HepG2 (cell line): ENCODE results near the gene MYO18A.

ENCODE experiments used
- FOXM1 ChIP-seq: sonication (generic); formaldehyde crosslinking; IDR thresholded peaks from 2 replicates; pipeline ENCODE4 v1.5.0; 2020; ENCODE audit warnings: missing genetic modification reagents
- HDAC1 ChIP-seq: sonication (generic); formaldehyde crosslinking; IDR thresholded peaks from 2 replicates; pipeline ENCODE4 v1.5.1; 2020; ENCODE audit warnings: mild to moderate bottlenecking, missing genetic modification reagents
- JUND ChIP-seq: sonication (generic); formaldehyde crosslinking; IDR thresholded peaks from 2 replicates; pipeline ENCODE4 v1.8.0; 2022; ENCODE audit warnings: mild to moderate bottlenecking, missing genetic modification reagents
- MYC ChIP-seq: sonication (generic); formaldehyde crosslinking; IDR thresholded peaks from 2 replicates; pipeline ENCODE4 v1.9.0; 2021; ENCODE audit warnings: missing genetic modification reagents, borderline replicate concordance
- POLR2A ChIP-seq, 2 experiments: IDR thresholded peaks; 2 replicates each; pipeline ENCODE4 v1.6.1; 2011; ENCODE audit warnings: low read depth in 2 of 2, low read length in 2 of 2, mild to moderate bottlenecking in 1 of 2, moderate library complexity in 1 of 2; ENCODE audit not compliant: insufficient read depth in 1 of 2
- POLR2AphosphoS5 ChIP-seq: IDR thresholded peaks from 2 replicates; pipeline ENCODE4 v1.6.1; 2012; ENCODE audit warnings: low read depth, low read length
- SP1 ChIP-seq, 2 experiments: fragments of 450-650 bp in 1 of 2; sonication (generic) in 1 of 2; formaldehyde crosslinking in 1 of 2; IDR thresholded peaks; 2 replicates each; pipeline versions ENCODE4 v1.4.0 to v1.6.1; 2016 to 2020; ENCODE audit warnings: missing genetic modification reagents in 1 of 2
- TARDBP ChIP-seq: sonication (generic); formaldehyde crosslinking; IDR thresholded peaks from 2 replicates; pipeline ENCODE4 v1.8.0; 2022; ENCODE audit warnings: mild to moderate bottlenecking, missing genetic modification reagents
- ZNF816 ChIP-seq: sonication (generic); formaldehyde crosslinking; IDR thresholded peaks from 2 replicates; pipeline ENCODE4 v1.8.0; 2022; ENCODE audit warnings: missing genetic modification reagents, mild to moderate bottlenecking, borderline replicate concordance
- TF ChIP-seq, protein P1 (sequence below): IDR thresholded peaks from 2 replicates; pipeline ENCODE4 v1.6.1; 2012; ENCODE audit warnings: inconsistent platforms
- TF ChIP-seq, protein P2 (sequence below): sonication (generic); formaldehyde crosslinking; IDR thresholded peaks from 2 replicates; pipeline ENCODE4 v1.8.1; 2023; ENCODE audit warnings: missing genetic modification reagents, inconsistent platforms, borderline replicate concordance
- TF ChIP-seq, protein P3 (sequence below): IDR thresholded peaks from 2 replicates; pipeline ENCODE4 v1.6.1; 2016; ENCODE audit warnings: mild to moderate bottlenecking, missing biosample characterization, missing genetic modification reagents

DNA sequence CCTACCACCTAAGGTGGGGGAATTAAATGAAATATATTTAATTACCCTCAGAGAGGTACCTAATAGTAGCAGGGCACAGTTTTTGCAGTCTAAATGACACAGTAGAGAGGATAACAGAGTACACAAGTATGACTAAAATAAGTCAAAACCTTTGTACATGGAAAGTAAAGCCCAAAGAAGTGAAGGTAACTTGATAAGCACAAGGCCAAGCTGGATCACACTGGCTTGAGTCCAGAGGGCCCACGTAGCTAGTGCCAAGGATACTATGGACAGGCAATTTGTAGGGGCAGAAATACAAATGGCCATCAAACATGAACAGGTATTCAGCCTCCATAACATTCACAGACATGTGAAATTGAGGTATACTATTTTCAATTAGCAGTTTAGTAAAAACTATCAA lies 7.6 kb downstream of the MYO18A start:
- TF ChIP-seq POLR2AphosphoS5 (no peak), POLR2A (IDR thresholded peaks at IDR 0.05; ENCODE audit: insufficient read depth in 1 of 2, low read depth in 2 of 2, low read length in 2 of 2) (no peak), JUND (CRISPR knock-in tag) (no peak), FOXM1 (CRISPR knock-in tag) (no peak), HDAC1 (CRISPR knock-in tag) (no peak), TARDBP (CRISPR knock-in tag) (no peak), SP1 (IDR thresholded peaks at IDR 0.05) (no peak), SP1 (CRISPR knock-in tag; IDR thresholded peaks at IDR 0.05) (no peak), ZNF816 (CRISPR knock-in tag) (no peak), MYC (CRISPR knock-in tag) (no peak)
- TF ChIP-seq, protein P1, sequence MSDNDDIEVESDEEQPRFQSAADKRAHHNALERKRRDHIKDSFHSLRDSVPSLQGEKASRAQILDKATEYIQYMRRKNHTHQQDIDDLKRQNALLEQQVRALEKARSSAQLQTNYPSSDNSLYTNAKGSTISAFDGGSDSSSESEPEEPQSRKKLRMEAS = no peak
- TF ChIP-seq, protein P2, sequence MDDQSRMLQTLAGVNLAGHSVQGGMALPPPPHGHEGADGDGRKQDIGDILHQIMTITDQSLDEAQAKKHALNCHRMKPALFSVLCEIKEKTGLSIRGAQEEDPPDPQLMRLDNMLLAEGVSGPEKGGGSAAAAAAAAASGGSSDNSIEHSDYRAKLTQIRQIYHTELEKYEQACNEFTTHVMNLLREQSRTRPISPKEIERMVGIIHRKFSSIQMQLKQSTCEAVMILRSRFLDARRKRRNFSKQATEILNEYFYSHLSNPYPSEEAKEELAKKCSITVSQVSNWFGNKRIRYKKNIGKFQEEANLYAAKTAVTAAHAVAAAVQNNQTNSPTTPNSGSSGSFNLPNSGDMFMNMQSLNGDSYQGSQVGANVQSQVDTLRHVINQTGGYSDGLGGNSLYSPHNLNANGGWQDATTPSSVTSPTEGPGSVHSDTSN (CRISPR knock-in tag) = no peak
- TF ChIP-seq, protein P3, sequence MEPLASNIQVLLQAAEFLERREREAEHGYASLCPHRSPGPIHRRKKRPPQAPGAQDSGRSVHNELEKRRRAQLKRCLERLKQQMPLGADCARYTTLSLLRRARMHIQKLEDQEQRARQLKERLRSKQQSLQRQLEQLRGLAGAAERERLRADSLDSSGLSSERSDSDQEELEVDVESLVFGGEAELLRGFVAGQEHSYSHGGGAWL (CRISPR knock-in tag) = no peak
